HCT116 (cell line): ENCODE measurements around the gene CRYGC. TPM values are rescaled to one million over a fixed set of nuclear protein-coding genes. Genes with fewer than 3 reads are reported as not detected.
A peak's percentile ranks its signal among the peaks of the same experiment; 100 is the strongest.

Experiments
- ATAC-seq: fragments of 200-7000 bp; cut with Tn5 transposase; 2 replicates; pipeline ENCODE4 v1.9.1; 2020; ENCODE audit warnings: mild to moderate bottlenecking, moderate library complexity
- BruUV-seq: library from RNA; stranded (reverse); fragments of 400-500 nt; replicated peaks from 2 replicates; lab custom pipeline; 2021; lab: Mats Ljungman, UMichigan
- CTCF ChIA-PET: fragments of 300-600 bp; sonication (Branson Sonifier 250); formaldehyde crosslinking; loops from one replicate; lab custom pipeline; 2021; ENCODE audit warnings: antibody characterized with exemption; lab: Charles Lee
- POLR2A ChIA-PET: fragments of 300-600, 350-600 bp; sonication (Branson Sonifier 250); formaldehyde crosslinking; loops from one replicate; lab custom pipeline; 2021; ENCODE audit warnings: antibody characterized with exemption; lab: Charles Lee
- RAD21 ChIA-PET, 2 experiments: fragments of 300-600 bp; sonication (Branson Sonifier 250); formaldehyde crosslinking; loops; one replicate each; lab custom pipeline; 2023; ENCODE audit warnings: low total read pairs in 2 of 2; ENCODE audit not compliant: uncharacterized antibody in 2 of 2, unreplicated experiment in 2 of 2, low non-redundant PET in 1 of 2; lab: Charles Lee
- DNase-seq: peaks from one replicate; pipeline ENCODE4 v3.0.0-alpha.2; 2010; ENCODE audit warnings: low read depth, low spot score
- H2AFZ ChIP-seq: fragments of 200-600 bp; shearing (Covaris generic), sonication (generic); 2 replicates; pipeline ENCODE4 v1.6.1; 2017; ENCODE audit warnings: low read depth, mixed run types, mixed read lengths, antibody characterized with exemption, low read length; ENCODE audit not compliant: poor library complexity, severe bottlenecking
- H3K27ac ChIP-seq: 2 replicates; pipeline ENCODE4 v1.5.1; 2012; ENCODE audit warnings: low read depth, low read length
- H3K27me3 ChIP-seq: fragments of 200-600 bp; sonication (generic); 2 replicates; pipeline ENCODE4 v1.6.1; 2016; ENCODE audit warnings: mixed run types, low read length, mixed read lengths; ENCODE audit not compliant: insufficient read depth
- H3K36me3 ChIP-seq, 2 experiments: fragments of 200-500 bp in 1 of 2; fragments of 200-600 bp in 1 of 2; sonication (Bioruptor generic) in 1 of 2; sonication (generic) in 1 of 2; 2 replicates each; pipeline versions ENCODE4 v1.5.1 to v1.6.1; 2014 to 2016; ENCODE audit warnings: low read length in 2 of 2, inconsistent platforms in 1 of 2, mixed read lengths in 1 of 2, mixed run types in 1 of 2; ENCODE audit not compliant: insufficient read depth in 2 of 2, control insufficient read depth in 1 of 2
- H3K4me1 ChIP-seq, 2 experiments: fragments of 200-600 bp in 1 of 2; sonication (generic) in 1 of 2; 2 replicates each; pipeline versions ENCODE4 v1.5.1 to v1.6.1; 2012 to 2017; ENCODE audit warnings: low read length in 2 of 2, inconsistent platforms in 1 of 2, mild to moderate bottlenecking in 1 of 2, mixed read lengths in 1 of 2, mixed run types in 1 of 2, moderate library complexity in 1 of 2; ENCODE audit not compliant: insufficient read depth in 2 of 2, control insufficient read depth in 1 of 2
- H3K4me2 ChIP-seq: fragments of 200-600 bp; sonication (generic); 2 replicates; pipeline ENCODE4 v1.6.1; 2017; ENCODE audit warnings: mixed run types, low read length, mixed read lengths
- H3K4me3 ChIP-seq, 2 experiments: fragments of 200-600 bp in 1 of 2; sonication (generic) in 1 of 2; replicated peaks in 1 of 2; 2 replicates each; pipeline ENCODE4 v1.5.1; 2011 to 2016; ENCODE audit warnings: low read length in 2 of 2, control low read depth in 1 of 2, low read depth in 1 of 2, mild to moderate bottlenecking in 1 of 2, mixed read lengths in 1 of 2, mixed run types in 1 of 2
- H3K79me2 ChIP-seq: fragments of 200-600 bp; sonication (generic); 2 replicates; pipeline ENCODE4 v1.6.1; 2017; ENCODE audit warnings: mild to moderate bottlenecking, mixed run types, low read length, moderate library complexity, mixed read lengths; ENCODE audit not compliant: insufficient read depth
- H3K9ac ChIP-seq: fragments of 200-600 bp; sonication (generic); 2 replicates; pipeline ENCODE4 v1.6.1; 2016; ENCODE audit warnings: low read length, mixed read lengths
- H3K9me2 ChIP-seq: fragments of 200-600 bp; sonication (generic), shearing (Covaris generic); 2 replicates; pipeline ENCODE4 v1.6.1; 2017; ENCODE audit warnings: mixed run types, mild to moderate bottlenecking, moderate library complexity; ENCODE audit not compliant: insufficient read depth
- H3K9me3 ChIP-seq, 2 experiments: fragments of 200-500 bp in 1 of 2; fragments of 200-600 bp in 1 of 2; sonication (Bioruptor generic) in 1 of 2; sonication (generic) in 1 of 2; 2 replicates each; pipeline ENCODE4 v1.6.1; 2014 to 2017; ENCODE audit warnings: low read length in 2 of 2, mixed read lengths in 2 of 2, inconsistent platforms in 1 of 2, low read depth in 1 of 2, mild to moderate bottlenecking in 1 of 2, mixed run types in 1 of 2, moderate library complexity in 1 of 2; ENCODE audit not compliant: control insufficient read depth in 1 of 2, insufficient read depth in 1 of 2
- H4K20me1 ChIP-seq: fragments of 200-600 bp; sonication (generic), shearing (Covaris generic); 2 replicates; pipeline ENCODE4 v1.6.1; 2017; ENCODE audit warnings: mixed run types, mild to moderate bottlenecking, moderate library complexity; ENCODE audit not compliant: insufficient read depth
- ATF3 ChIP-seq: IDR thresholded peaks from 2 replicates; pipeline ENCODE4 v1.6.1; 2012
- CBX3 ChIP-seq: IDR thresholded peaks from 2 replicates; pipeline ENCODE4 v1.6.1; 2012; ENCODE audit warnings: low read depth
- CEBPB ChIP-seq: IDR thresholded peaks from 2 replicates; pipeline ENCODE4 v1.6.1; 2012; ENCODE audit warnings: low read depth
- CTCF ChIP-seq, 3 experiments: fragments of 200-600 bp in 1 of 3; sonication (generic) in 1 of 3; IDR thresholded peaks in 2 of 3; conservative IDR thresholded peaks in 1 of 3; 2 replicates each; pipeline ENCODE4 v1.5.1; 2012 to 2017; ENCODE audit warnings: low read depth in 2 of 3, low read length in 2 of 3, antibody characterized with exemption in 1 of 3, borderline replicate concordance in 1 of 3, control low read depth in 1 of 3, mild to moderate bottlenecking in 1 of 3, mixed read lengths in 1 of 3, mixed run types in 1 of 3, moderate library complexity in 1 of 3; ENCODE audit not compliant: insufficient read depth in 1 of 3
- ELF1 ChIP-seq: IDR thresholded peaks from 2 replicates; pipeline ENCODE4 v1.6.1; 2012; ENCODE audit warnings: low read depth, borderline replicate concordance
- EZH2 ChIP-seq: fragments of 200-600 bp; sonication (generic); IDR thresholded peaks from 2 replicates; pipeline ENCODE4 v1.6.1; 2017; ENCODE audit warnings: antibody characterized with exemption, mixed run types
- EZH2phosphoT487 ChIP-seq: fragments of 200-600 bp; IDR thresholded peaks from 2 replicates; pipeline ENCODE4 v1.6.1; 2018; ENCODE audit warnings: antibody characterized with exemption, borderline replicate concordance
- FOSL1 ChIP-seq: IDR thresholded peaks from 2 replicates; pipeline ENCODE4 v1.6.1; 2012; ENCODE audit warnings: low read depth
- MAX ChIP-seq: IDR thresholded peaks from 2 replicates; pipeline ENCODE4 v1.6.1; 2012
- POLR2A ChIP-seq: IDR thresholded peaks from 2 replicates; pipeline ENCODE4 v1.7.0; 2011; ENCODE audit warnings: borderline replicate concordance; ENCODE audit not compliant: insufficient read depth, insufficient read length; ENCODE audit errors: extremely low read depth
- POLR2AphosphoS5 ChIP-seq: IDR thresholded peaks from 2 replicates; pipeline ENCODE4 v1.6.1; 2011; ENCODE audit warnings: mild to moderate bottlenecking, low read depth, low read length, moderate library complexity
- RAD21 ChIP-seq: IDR thresholded peaks from 2 replicates; pipeline ENCODE4 v1.6.1; 2012; ENCODE audit warnings: low read depth, mild to moderate bottlenecking
- REST ChIP-seq: IDR thresholded peaks from 2 replicates; pipeline ENCODE4 v1.6.1; 2012; ENCODE audit warnings: low read depth
- SP1 ChIP-seq: IDR thresholded peaks from 2 replicates; pipeline ENCODE4 v1.6.1; 2012; ENCODE audit warnings: low read depth
- SRF ChIP-seq: IDR thresholded peaks from 2 replicates; pipeline ENCODE4 v1.6.1; 2012; ENCODE audit warnings: low read depth
- TCF7L2 ChIP-seq: IDR thresholded peaks from 2 replicates; pipeline ENCODE4 v1.7.0; 2011; ENCODE audit warnings: borderline replicate concordance, inconsistent platforms; ENCODE audit not compliant: insufficient read depth, insufficient read length; ENCODE audit errors: extremely low read depth
- YY1 ChIP-seq: IDR thresholded peaks from 2 replicates; pipeline ENCODE4 v1.6.1; 2011; ENCODE audit warnings: low read length, low read depth, moderate library complexity, mild to moderate bottlenecking; ENCODE audit not compliant: insufficient replicate concordance; ENCODE audit errors: extremely low read depth
- ZBTB33 ChIP-seq: IDR thresholded peaks from 2 replicates; pipeline ENCODE4 v1.6.1; 2011; ENCODE audit warnings: mild to moderate bottlenecking, low read length, moderate library complexity; ENCODE audit not compliant: insufficient replicate concordance; ENCODE audit errors: extremely low read depth
- ZFX ChIP-seq: fragments of 450-650 bp; IDR thresholded peaks from 2 replicates; pipeline ENCODE4 v1.6.1; 2017
- ZNF274 ChIP-seq: fragments of 200-500 bp; sonication (Bioruptor generic); IDR thresholded peaks from 2 replicates; pipeline ENCODE4 v1.6.1; 2014; ENCODE audit warnings: mild to moderate bottlenecking, low read depth, low read length, inconsistent platforms
- intact Hi-C: fragments of 100-400 bp; cut with micrococcal nuclease; formaldehyde crosslinking; loops from 2 replicates; pipeline ENCODE4 v1.10.0; 2022
- total RNA-seq: library from RNA; stranded (reverse); gene quantifications from one replicate; pipeline ENCODE4 v1.2.1, GENCODE V29; 2021; ENCODE audit not compliant: unreplicated experiment

CRYGC gene
- total RNA-seq, 1 experiment from 2014 or later = not detected

- no peak for TF ChIP-seq CTCF (IDR thresholded peaks at IDR 0.05 in 2 of 3, conservative IDR thresholded peaks at IDR 0.05 in 1 of 3; ENCODE audit: borderline replicate concordance in 1 of 3, insufficient read depth in 1 of 3, low read depth in 2 of 3, low read length in 2 of 3)
- TF ChIP-seq EZH2phosphoT487 = no peak
- TF ChIP-seq RAD21 = no peak
- no peak for TF ChIP-seq CEBPB
- TF ChIP-seq EZH2 = no peak
- no peak for TF ChIP-seq CBX3
- no peak for TF ChIP-seq POLR2A
- no peak for TF ChIP-seq REST
- TF ChIP-seq ZFX = no peak
- TF ChIP-seq SP1 = no peak
- TF ChIP-seq ATF3 = no peak
- no peak for TF ChIP-seq TCF7L2
- TF ChIP-seq POLR2AphosphoS5 = no peak
- TF ChIP-seq FOSL1 = no peak
- no peak for TF ChIP-seq MAX
- TF ChIP-seq ZBTB33 = no peak
- TF ChIP-seq SRF = no peak
- TF ChIP-seq ZNF274 = no peak
- no peak for TF ChIP-seq YY1
- no peak for TF ChIP-seq ELF1
- H3K4me1 ChIP-seq = peaks cover 6 to 20% of the 10 kb centered on the region in 2 experiments; a peak in 3 of 4 replicates
- POLR2A ChIA-PET = no interaction called here
- BruUV-seq = no TSS peak
- DNase-seq (no peak), ATAC-seq (peak; percentile 31; the same call in 1 of the 2 replicates)
- intact Hi-C loops = no loop called here
- RAD21 ChIA-PET = no interaction called here
- no peaks in the 10 kb centered on the region for H3K9me2 ChIP-seq
- peak overlapping the region; percentile 21; the same call in 1 of the 2 replicates for H3K4me2 ChIP-seq
- H3K9me3 ChIP-seq = no peaks in the 10 kb centered on the region
- H3K79me2 ChIP-seq = no peaks in the 10 kb centered on the region
- H3K9ac ChIP-seq = no peak overlapping the region
- H2AFZ ChIP-seq = no peak overlapping the region
- CTCF ChIA-PET = no interaction called here
- no peaks in the 10 kb centered on the region for H3K36me3 ChIP-seq
- H3K27me3 ChIP-seq = no peaks in the 10 kb centered on the region
- no peak overlapping the region for H3K27ac ChIP-seq
- no peak overlapping the region for H3K4me3 ChIP-seq
- no peaks in the 10 kb centered on the region for H4K20me1 ChIP-seq
These were observed 49.5 kb upstream of the CRYGC start for GRCh38 chr2:208179028-208179609.
